HepG2 (cell line): ENCODE measurements around the gene CDC42EP4. TPM values are rescaled to one million over a fixed set of nuclear protein-coding genes. Genes with fewer than 3 reads are reported as not detected.

ENCODE experiments used
- ATAC-seq: fragments of 200-7000 bp; cut with Tn5 transposase; 3 replicates; pipeline ENCODE4 v1.9.1; 2020; ENCODE audit warnings: mild to moderate bottlenecking, moderate library complexity
- BruUV-seq: library from RNA; stranded (reverse); fragments of 400-500 nt; replicated peaks from 2 replicates; lab custom pipeline; 2021; lab: Mats Ljungman, UMichigan
- CTCF ChIA-PET: fragments of 300-600 bp; formaldehyde crosslinking; extraction: SDS; loops from one replicate; lab custom pipeline; 2021; ENCODE audit warnings: low total read pairs, inconsistent platforms, low intra/inter-chr PET ratio; lab: Yijun Ruan, JAX
- POLR2A ChIA-PET: fragments of 350-600 bp; sonication (Branson Sonifier 250); formaldehyde crosslinking; loops from one replicate; lab custom pipeline; 2020; ENCODE audit warnings: antibody characterized with exemption, inconsistent platforms; lab: Yijun Ruan, JAX
- DNase-seq: peaks from one replicate; pipeline ENCODE4 v3.0.0-alpha.2; 2015; ENCODE audit warnings: low spot score
- FAIRE-seq: peaks from 3 replicates; lab custom pipeline; 2011; peaks lifted over from hg19 to GRCh38; lab: Jason Lieb, UNC
- H2AFZ ChIP-seq: one replicate; pipeline ENCODE4 v1.6.1; 2011; ENCODE audit warnings: low read length, inconsistent platforms
- H3K27ac ChIP-seq: fragments of 300-600 bp; 3 replicates; pipeline ENCODE4 v1.8.0; 2011; ENCODE audit warnings: mixed run types, mild to moderate bottlenecking, mixed read lengths, low read length, inconsistent platforms; ENCODE audit not compliant: insufficient read depth; ENCODE audit errors: extremely low read length
- H3K27me3 ChIP-seq, 2 experiments: fragments of 200-600 bp in 1 of 2; 2 replicates in 1 of 2; 3 replicates in 1 of 2; pipeline versions ENCODE4 v1.6.0 to v1.8.0; 2011; ENCODE audit warnings: low read length in 2 of 2, mild to moderate bottlenecking in 2 of 2, moderate library complexity in 2 of 2, inconsistent platforms in 1 of 2; ENCODE audit not compliant: insufficient read depth in 2 of 2, control insufficient read depth in 1 of 2
- H3K36me3 ChIP-seq, 2 experiments: fragments of 200-600 bp in 1 of 2; replicated peaks in 1 of 2; 2 replicates in 1 of 2; 3 replicates in 1 of 2; pipeline versions ENCODE4 v1.5.1 to v1.8.0; 2011; ENCODE audit warnings: low read length in 2 of 2, inconsistent platforms in 1 of 2; ENCODE audit not compliant: insufficient read depth in 2 of 2, control insufficient read depth in 1 of 2
- H3K4me1 ChIP-seq: 2 replicates; pipeline ENCODE4 v1.5.1; 2012; ENCODE audit warnings: low read length, inconsistent platforms; ENCODE audit not compliant: insufficient read depth
- H3K4me2 ChIP-seq: 2 replicates; pipeline ENCODE4 v1.6.0; 2011; ENCODE audit warnings: low read depth, low read length, inconsistent platforms
- H3K4me3 ChIP-seq, 3 experiments: fragments of 200-600 bp in 1 of 3; sonication (generic), shearing (Covaris generic) in 1 of 3; replicated peaks in 1 of 3; 2 replicates each; pipeline ENCODE4 v1.5.1; 2011 to 2016; ENCODE audit warnings: low read length in 3 of 3, inconsistent platforms in 2 of 3, low read depth in 2 of 3, mild to moderate bottlenecking in 2 of 3, control low read depth in 1 of 3, mixed read lengths in 1 of 3; ENCODE audit not compliant: insufficient read depth in 1 of 3
- H3K79me2 ChIP-seq: one replicate; pipeline ENCODE4 v1.6.1; 2011; ENCODE audit warnings: low read length, inconsistent platforms; ENCODE audit not compliant: insufficient read depth
- H3K9ac ChIP-seq: 2 replicates; pipeline ENCODE4 v1.6.0; 2011; ENCODE audit warnings: mild to moderate bottlenecking, low read depth, low read length, inconsistent platforms; ENCODE audit not compliant: insufficient read depth
- H3K9me3 ChIP-seq: 2 replicates; pipeline ENCODE4 v1.5.1; 2012; ENCODE audit warnings: mild to moderate bottlenecking, low read length
- H4K20me1 ChIP-seq: 2 replicates; pipeline ENCODE4 v1.6.0; 2011; ENCODE audit warnings: inconsistent platforms, mild to moderate bottlenecking, low read length, moderate library complexity; ENCODE audit not compliant: insufficient read depth
- ISX ChIP-seq: sonication (generic); formaldehyde crosslinking; conservative IDR thresholded peaks from 2 replicates; pipeline ENCODE4 v1.5.0; 2020; ENCODE audit warnings: missing genetic modification reagents
- MTERF4 ChIP-seq: sonication (generic); formaldehyde crosslinking; IDR thresholded peaks from 2 replicates; pipeline ENCODE4 v1.8.0; 2023; ENCODE audit warnings: mild to moderate bottlenecking, missing genetic modification reagents
- MXD4 ChIP-seq: IDR thresholded peaks from 2 replicates; pipeline ENCODE4 v1.6.1; 2016; ENCODE audit warnings: mild to moderate bottlenecking, missing biosample characterization, missing genetic modification reagents
- RAD21 ChIP-seq: fragments of 450-650 bp; formaldehyde crosslinking; IDR thresholded peaks from 2 replicates; pipeline ENCODE4 v1.5.0; 2020; ENCODE audit warnings: mild to moderate bottlenecking
- SOX13 ChIP-seq, 3 experiments: fragments of 450-650 bp in 1 of 3; sonication (generic) in 1 of 3; formaldehyde crosslinking in 1 of 3; IDR thresholded peaks in 2 of 3; conservative IDR thresholded peaks in 1 of 3; 2 replicates each; pipeline versions ENCODE4 v1.5.0 to v1.6.1; 2016 to 2020; ENCODE audit warnings: antibody characterized with exemption in 1 of 3, mild to moderate bottlenecking in 1 of 3, missing compliant biosample characterization in 1 of 3, missing genetic modification reagents in 1 of 3, moderate library complexity in 1 of 3
- SOX6 ChIP-seq, 2 experiments: fragments of 450-650 bp in 1 of 2; sonication (generic) in 1 of 2; formaldehyde crosslinking in 1 of 2; IDR thresholded peaks; 2 replicates each; pipeline versions ENCODE4 v1.4.0 to v1.6.1; 2017 to 2020; ENCODE audit warnings: antibody characterized with exemption in 1 of 2, mild to moderate bottlenecking in 1 of 2, missing genetic modification reagents in 1 of 2
- TEAD3 ChIP-seq: optimal IDR thresholded peaks from 2 replicates; pipeline ENCODE3; 2016; ENCODE audit warnings: borderline replicate concordance
- TOE1 ChIP-seq: sonication (generic); formaldehyde crosslinking; IDR thresholded peaks from 2 replicates; pipeline ENCODE4 v1.4.0; 2020; ENCODE audit warnings: mild to moderate bottlenecking, missing genetic modification reagents
- ZC3H13 ChIP-seq: sonication (generic); formaldehyde crosslinking; IDR thresholded peaks from 2 replicates; pipeline ENCODE4 v1.8.1; 2023; ENCODE audit warnings: mild to moderate bottlenecking, missing genetic modification reagents, moderate library complexity
- ZNF12 ChIP-seq: sonication (generic); formaldehyde crosslinking; IDR thresholded peaks from 2 replicates; pipeline ENCODE4 v1.5.0; 2020; ENCODE audit warnings: missing genetic modification reagents
- ZNF124 ChIP-seq: sonication (generic); formaldehyde crosslinking; IDR thresholded peaks from 2 replicates; pipeline ENCODE4 v1.4.0; 2020; ENCODE audit warnings: missing genetic modification reagents
- ZNF326 ChIP-seq: sonication (generic); formaldehyde crosslinking; IDR thresholded peaks from 2 replicates; pipeline ENCODE4 v1.4.0; 2020; ENCODE audit warnings: missing genetic modification reagents, borderline replicate concordance
- ZNF468 ChIP-seq: sonication (generic); formaldehyde crosslinking; IDR thresholded peaks from 2 replicates; pipeline ENCODE4 v1.8.0; 2022; ENCODE audit warnings: mild to moderate bottlenecking, moderate library complexity, missing genetic modification reagents
- ZNF619 ChIP-seq: sonication (generic); formaldehyde crosslinking; IDR thresholded peaks from 2 replicates; pipeline ENCODE4 v1.4.0; 2020; ENCODE audit warnings: mild to moderate bottlenecking, missing genetic modification reagents
- WGBS: methylation state at CpG from one replicate; pipeline ENCODE4 v1.1.6; 2017; ENCODE audit warnings: low lambda C conversion rate; 5-methylcytosine and 5-hydroxymethylcytosine counted together
- in situ Hi-C: cut with HindIII; loops from 2 replicates; pipeline ENCODE4 v1.10.0; 2017; ENCODE audit warnings: low pct_unique_long_range_greater_than_20kb; ENCODE audit not compliant: extremely low pct_ligation_motif_present
- intact Hi-C: fragments of 100-400 bp; cut with micrococcal nuclease; formaldehyde crosslinking; loops from one replicate; pipeline ENCODE4 v1.10.0; 2022; ENCODE audit not compliant: unreplicated experiment
- polyA plus RNA-seq, 8 experiments: library from polyadenylated mRNA; depleted of rRNA in 3 of 8; stranded (reverse) in 7 of 8; unstranded in 1 of 8; fragments of >200 nt; fragmentation: Illumina TruSeq in 4 of 8; extraction: Trizol in 4 of 8; gene quantifications; 2 replicates each; pipeline versions ENCODE4 v1.2.1 to v1.2.3, GENCODE V29; 2011 to 2016; ENCODE audit warnings: low read depth in 4 of 8, missing spikeins in 1 of 8, mixed read lengths in 1 of 8; ENCODE audit not compliant: insufficient read depth in 1 of 8
- total RNA-seq, 5 experiments: library from RNA; depleted of rRNA; stranded (reverse); fragments of >200 nt; fragmentation: Illumina TruSeq; extraction: Trizol; gene quantifications; 2 replicates each; pipeline ENCODE4 v1.2.3, GENCODE V29; 2016; ENCODE audit warnings: low read depth in 1 of 5
- TF ChIP-seq, protein P1 (sequence below): IDR thresholded peaks from 2 replicates; pipeline ENCODE4 v1.6.1; 2012; ENCODE audit warnings: inconsistent platforms
- TF ChIP-seq, protein P2 (sequence below): sonication (generic); formaldehyde crosslinking; IDR thresholded peaks from 2 replicates; pipeline ENCODE4 v1.8.1; 2023; ENCODE audit warnings: missing genetic modification reagents, mild to moderate bottlenecking, borderline replicate concordance

CDC42EP4 gene
- total and polyA plus RNA-seq, 2 of the 13 experiments (the other 11 are each of a cell fraction or from before 2014, with no cell fraction given), result 19.0 to 54.0 TPM

- TF ChIP-seq, protein P1, sequence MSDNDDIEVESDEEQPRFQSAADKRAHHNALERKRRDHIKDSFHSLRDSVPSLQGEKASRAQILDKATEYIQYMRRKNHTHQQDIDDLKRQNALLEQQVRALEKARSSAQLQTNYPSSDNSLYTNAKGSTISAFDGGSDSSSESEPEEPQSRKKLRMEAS, result 0 out of 2 replicates have a peak, but pooled peaks have one; percentile 18
- 0 out of 2 replicates have a peak, but pooled peaks have one; percentile 7 for TF ChIP-seq ZNF12 (CRISPR knock-in tag)
- TF ChIP-seq TEAD3 (CRISPR knock-in tag), result peak; percentile 23
- TF ChIP-seq ZNF124 (CRISPR knock-in tag), result 0 out of 2 replicates have a peak, but pooled peaks have one; percentile 26
- TF ChIP-seq TOE1 (CRISPR knock-in tag), result no peak
- no peak; the same call in 1 of the 2 replicates for TF ChIP-seq RAD21 (CRISPR knock-in tag)
Observed at GRCh38 chr17:73267648-73268537, 43.9 kb downstream of the CDC42EP4 start (continued).

GRCh38 chr17:73266796-73267195 lies 45.0 kb downstream of the CDC42EP4 start:
- no peaks in the 10 kb centered on the region for H3K36me3 ChIP-seq
- H3K4me1 ChIP-seq, result peaks cover 86% of the 10 kb centered on the region
- FAIRE-seq (no peak), ATAC-seq (no peak), DNase-seq (no peak)
- no peak overlapping the region for H3K9ac ChIP-seq
- ChIA-PET CTCF (no interaction called here), POLR2A (interaction anchor here (1.5 to 1.9 kb wide), 4 partner anchors 42 to 99 kb away, joined by 3 to 11 read pairs (median 6); partner anchors contain the start of gene CDC42EP4)
- no peaks in the 10 kb centered on the region for H4K20me1 ChIP-seq
- H3K79me2 ChIP-seq, result no peaks in the 10 kb centered on the region
- in situ Hi-C loops (no loop called here), intact Hi-C loops (no loop called here)
- WGBS, result 77% methylated on average over 11 of the region's 11 CpGs
- no peak overlapping the region for H3K4me2 ChIP-seq
- no peak overlapping the region for H3K27ac ChIP-seq
- BruUV-seq, result no TSS peak
- H3K9me3 ChIP-seq, result 0 out of 2 replicates have a peak, but pooled peaks cover 4% of the 10 kb centered on the region
- H3K4me3 ChIP-seq, result no peak overlapping the region
- no peaks in the 10 kb centered on the region for H3K27me3 ChIP-seq
- no peak overlapping the region for H2AFZ ChIP-seq
- TF ChIP-seq ZNF619 (CRISPR knock-in tag), result 0 out of 2 replicates have a peak, but pooled peaks have one; percentile 9
- TF ChIP-seq, protein P2, sequence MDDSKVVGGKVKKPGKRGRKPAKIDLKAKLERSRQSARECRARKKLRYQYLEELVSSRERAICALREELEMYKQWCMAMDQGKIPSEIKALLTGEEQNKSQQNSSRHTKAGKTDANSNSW (CRISPR knock-in tag), result no peak
- no peak for TF ChIP-seq ZC3H13 (CRISPR knock-in tag)
- TF ChIP-seq SOX6 (IDR thresholded peaks at IDR 0.05), result no peak
- TF ChIP-seq SOX6 (CRISPR knock-in tag; IDR thresholded peaks at IDR 0.05), result no peak
- TF ChIP-seq MTERF4 (CRISPR knock-in tag), result no peak
- TF ChIP-seq ZNF326 (CRISPR knock-in tag), result no peak
- TF ChIP-seq MXD4 (CRISPR knock-in tag), result no peak
- no peak for TF ChIP-seq ISX (CRISPR knock-in tag)
- TF ChIP-seq ZNF468 (CRISPR knock-in tag), result 0 out of 2 replicates have a peak, but pooled peaks have one; percentile 65
- no peak for TF ChIP-seq SOX13 (IDR thresholded peaks at IDR 0.05)
- TF ChIP-seq SOX13 (CRISPR knock-in tag; conservative IDR thresholded peaks at IDR 0.05 in 1 of 2, IDR thresholded peaks at IDR 0.05 in 1 of 2), result no peak
